Body of pancreas (tissue), 4 donors: ENCODE measurements around the gene MPP3. TPM values are rescaled to one million over a fixed set of nuclear protein-coding genes. Genes with fewer than 3 reads are reported as not detected.

Experiments
- ATAC-seq: fragments of 150-250 bp; one replicate; pipeline ENCODE4 v1.9.1; 2016
- DNase-seq, 4 donors: peaks; one replicate each; pipeline ENCODE4 v3.0.0-alpha.2; 2019
- H3K27ac ChIP-seq, 4 donors: fragments of 200-600 bp; sonication (generic); 1 replicate in 3 of 4; 2 replicates in 1 of 4; pipeline versions ENCODE4 v1.5.1 to v1.6.1; 2016 to 2019; ENCODE audit warnings: mild to moderate bottlenecking in 1 of 4, mixed read lengths in 1 of 4, moderate library complexity in 1 of 4
- H3K27me3 ChIP-seq, 2 donors: fragments of 200-600 bp; sonication (generic); one replicate each; pipeline ENCODE4 v1.6.0; 2016; ENCODE audit warnings: mild to moderate bottlenecking in 1 of 2
- H3K36me3 ChIP-seq, 2 donors: fragments of 200-600 bp; sonication (generic); replicated peaks in 1 of 2; 2 replicates each; pipeline ENCODE4 v1.5.1; 2016; ENCODE audit warnings: low read depth in 2 of 2; ENCODE audit not compliant: insufficient read depth in 1 of 2
- H3K4me1 ChIP-seq: fragments of 200-600 bp; sonication (generic); one replicate; pipeline ENCODE4 v1.6.0; 2016
- H3K4me3 ChIP-seq, 2 donors: fragments of 200-600 bp; sonication (generic); 1 replicate in 1 of 2; 2 replicates in 1 of 2; pipeline ENCODE4 v1.5.1; 2016 to 2019
- H3K9me3 ChIP-seq, 3 donors: fragments of 200-600 bp; sonication (generic); 1 replicate in 2 of 3; 2 replicates in 1 of 3; pipeline ENCODE4 v1.5.1; 2016
- POLR2A ChIP-seq, 3 donors: fragments of 450-650 bp; IDR thresholded peaks; one replicate each; pipeline ENCODE4 v1.6.1; 2016; ENCODE audit warnings: antibody characterized with exemption in 3 of 3, mild to moderate bottlenecking in 2 of 3
- WGBS, 2 donors: methylation state at CpG; one replicate each; pipeline ENCODE4 v1.1.5; 2017; 5-methylcytosine and 5-hydroxymethylcytosine counted together
- intact Hi-C: fragments of 100-400 bp; cut with DNase I; formaldehyde crosslinking; loops from one replicate; pipeline ENCODE4 v1.15.1; 2023
- total RNA-seq, 2 donors: library from RNA; depleted of rRNA; stranded (reverse); fragments of >200 nt; gene quantifications; one replicate each; pipeline ENCODE4 v1.1.0, GENCODE V29; 2016
- TF ChIP-seq, protein P1 (sequence below), 7 experiments: fragments of 450-650 bp in 4 of 7; fragments of 200-600 bp in 3 of 7; sonication (generic) in 3 of 7; IDR thresholded peaks; one replicate each; pipeline ENCODE4 v1.5.1; 2016 to 2019; ENCODE audit warnings: antibody characterized with exemption in 7 of 7

The MPP3 gene
- total RNA-seq, 2 donors from 2014 or later = 20.2 to 22.4 TPM

DNA sequence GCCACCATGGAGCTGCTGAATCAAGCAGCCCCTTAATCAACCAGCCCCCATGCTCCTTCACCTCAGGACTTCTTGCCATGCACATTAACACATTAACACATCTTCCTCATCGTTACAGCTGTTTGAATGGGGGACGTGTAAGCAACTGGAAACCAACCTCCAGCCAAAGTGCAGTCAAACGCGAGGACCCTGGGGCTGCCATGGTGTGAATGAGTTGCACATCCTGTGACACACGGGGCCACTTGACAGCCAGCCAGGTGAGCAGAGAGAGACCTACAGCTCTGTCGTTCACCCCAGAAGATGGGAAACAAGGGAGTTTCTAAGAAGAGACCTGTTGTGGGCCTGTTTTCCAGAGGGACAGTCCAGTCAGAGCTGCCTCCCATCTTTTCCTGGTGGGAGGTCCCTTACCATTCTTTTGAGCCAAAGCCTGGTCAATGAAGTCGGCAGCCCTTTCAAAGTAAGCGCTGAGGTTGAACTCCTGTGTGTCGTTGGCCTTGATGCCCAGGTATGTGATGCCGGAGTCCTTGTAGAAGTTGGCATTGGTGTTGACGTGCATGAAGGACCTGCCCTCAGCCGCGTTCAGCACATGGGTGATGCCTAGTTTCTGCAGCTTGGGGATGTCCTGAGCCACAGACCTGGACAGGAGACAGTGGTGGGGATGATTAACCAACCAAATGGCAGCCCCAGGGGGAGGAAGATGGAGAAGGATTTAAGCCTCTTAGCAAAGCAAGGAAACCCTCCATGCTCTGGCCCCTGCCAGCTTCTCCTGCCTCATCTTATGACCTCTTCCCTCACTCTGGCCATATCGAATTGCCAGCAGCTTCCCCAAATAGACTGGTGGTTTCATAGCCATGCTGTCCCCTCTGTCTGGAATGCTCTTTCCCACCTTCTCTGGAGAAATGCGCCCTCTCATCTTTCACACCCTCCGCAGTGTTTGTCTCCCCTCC is 58.4 kb downstream of the MPP3 start:
- H3K4me3 ChIP-seq = no peak overlapping the region
- DNase-seq (no peak), ATAC-seq (no peak)
- H3K36me3 ChIP-seq = peaks cover 0 to 14% of the 10 kb centered on the region in 2 donors
- H3K27ac ChIP-seq = no peak overlapping the region
- WGBS, 2 donors = 92 to 95% methylated on average over 15 of the region's 16 CpGs
- H3K4me1 ChIP-seq = peaks cover 43% of the 10 kb centered on the region
- intact Hi-C loops = no loop called here
- no peaks in the 10 kb centered on the region for H3K9me3 ChIP-seq
- TF ChIP-seq, protein P1, sequence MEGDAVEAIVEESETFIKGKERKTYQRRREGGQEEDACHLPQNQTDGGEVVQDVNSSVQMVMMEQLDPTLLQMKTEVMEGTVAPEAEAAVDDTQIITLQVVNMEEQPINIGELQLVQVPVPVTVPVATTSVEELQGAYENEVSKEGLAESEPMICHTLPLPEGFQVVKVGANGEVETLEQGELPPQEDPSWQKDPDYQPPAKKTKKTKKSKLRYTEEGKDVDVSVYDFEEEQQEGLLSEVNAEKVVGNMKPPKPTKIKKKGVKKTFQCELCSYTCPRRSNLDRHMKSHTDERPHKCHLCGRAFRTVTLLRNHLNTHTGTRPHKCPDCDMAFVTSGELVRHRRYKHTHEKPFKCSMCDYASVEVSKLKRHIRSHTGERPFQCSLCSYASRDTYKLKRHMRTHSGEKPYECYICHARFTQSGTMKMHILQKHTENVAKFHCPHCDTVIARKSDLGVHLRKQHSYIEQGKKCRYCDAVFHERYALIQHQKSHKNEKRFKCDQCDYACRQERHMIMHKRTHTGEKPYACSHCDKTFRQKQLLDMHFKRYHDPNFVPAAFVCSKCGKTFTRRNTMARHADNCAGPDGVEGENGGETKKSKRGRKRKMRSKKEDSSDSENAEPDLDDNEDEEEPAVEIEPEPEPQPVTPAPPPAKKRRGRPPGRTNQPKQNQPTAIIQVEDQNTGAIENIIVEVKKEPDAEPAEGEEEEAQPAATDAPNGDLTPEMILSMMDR (IDR thresholded peaks at IDR 0.05) = no peak
- no peak for TF ChIP-seq POLR2A (IDR thresholded peaks at IDR 0.05)
- no peaks in the 10 kb centered on the region for H3K27me3 ChIP-seq

DNA sequence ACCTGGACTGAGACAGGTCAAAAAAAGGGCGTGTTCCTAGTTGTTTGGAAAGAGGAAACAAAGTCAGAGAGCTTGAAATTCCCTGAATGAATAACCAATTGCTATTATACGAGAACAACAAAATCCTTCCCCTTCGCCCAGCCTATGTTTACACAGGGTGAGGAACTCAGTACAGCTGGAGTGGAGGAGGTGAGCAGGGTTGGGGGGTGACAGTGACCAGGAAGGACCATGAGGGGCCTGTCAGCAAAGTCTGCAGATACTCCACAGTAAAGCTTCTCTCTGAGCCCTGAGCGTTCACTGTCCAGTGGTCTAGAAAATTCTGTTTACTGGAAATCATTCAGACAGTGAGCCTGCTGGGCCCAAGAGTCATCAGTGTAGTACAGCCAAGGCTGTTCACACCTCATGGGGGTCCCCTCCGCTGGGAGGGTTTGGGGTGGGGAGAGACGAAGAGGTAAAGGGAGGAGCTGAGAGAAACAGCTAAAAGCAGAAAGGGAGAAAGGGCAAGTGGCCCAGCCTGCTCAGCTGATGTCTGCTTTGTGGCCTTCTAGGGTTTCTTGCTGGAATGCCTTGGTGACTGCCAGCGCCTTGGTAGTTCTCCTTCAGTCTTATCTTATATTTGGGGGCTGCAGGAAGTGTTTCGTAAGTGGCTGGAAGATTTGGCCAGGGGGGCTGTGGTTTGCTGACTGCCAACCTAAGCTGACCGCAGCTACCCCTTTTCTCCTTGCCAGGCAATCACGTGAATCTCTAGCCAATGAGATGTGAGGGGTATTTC is 59.9 kb downstream of the MPP3 start:
- Histone ChIP-seq H3K27ac (peak overlapping the region in 3 of 4 donors; percentile 15 to 42 (median 31)), H3K9me3 (no peaks in the 10 kb centered on the region), H3K4me1 (peaks cover 38% of the 10 kb centered on the region), H3K27me3 (no peaks in the 10 kb centered on the region), H3K36me3 (peaks cover 0 to 21% of the 10 kb centered on the region in 2 donors), H3K4me3 (no peak overlapping the region)
- intact Hi-C loops = no loop called here
- DNase-seq (peak in 1 of 4 donors; percentile 71), ATAC-seq (no peak)
- WGBS, 2 donors = 64 to 75% methylated on average over 10 of the region's 10 CpGs
- TF ChIP-seq, protein P1 (IDR thresholded peaks at IDR 0.05) = no peak
- TF ChIP-seq POLR2A (IDR thresholded peaks at IDR 0.05) = no peak

DNA sequence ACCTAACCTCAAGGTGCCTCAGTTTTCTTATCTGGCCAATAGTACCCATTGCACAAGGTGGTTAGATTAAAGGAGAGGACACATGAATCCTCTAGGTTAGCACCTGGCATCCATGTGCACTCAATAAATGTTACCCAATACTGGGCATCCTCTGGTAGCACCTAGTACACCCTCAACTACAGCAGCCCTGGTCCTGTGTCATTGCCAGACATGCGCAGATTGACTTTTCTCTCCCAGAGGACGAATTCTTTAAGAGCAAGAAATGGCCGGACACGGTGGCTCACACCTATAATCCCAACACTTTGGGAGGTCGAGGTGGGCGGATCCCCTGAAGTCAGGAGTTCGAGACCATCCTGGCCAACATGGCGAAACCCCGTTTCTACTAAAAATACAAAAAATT is 61.5 kb downstream of the MPP3 start:
- 87 to 89% methylated on average over 9 of the region's 9 CpGs for WGBS, 2 donors

DNA sequence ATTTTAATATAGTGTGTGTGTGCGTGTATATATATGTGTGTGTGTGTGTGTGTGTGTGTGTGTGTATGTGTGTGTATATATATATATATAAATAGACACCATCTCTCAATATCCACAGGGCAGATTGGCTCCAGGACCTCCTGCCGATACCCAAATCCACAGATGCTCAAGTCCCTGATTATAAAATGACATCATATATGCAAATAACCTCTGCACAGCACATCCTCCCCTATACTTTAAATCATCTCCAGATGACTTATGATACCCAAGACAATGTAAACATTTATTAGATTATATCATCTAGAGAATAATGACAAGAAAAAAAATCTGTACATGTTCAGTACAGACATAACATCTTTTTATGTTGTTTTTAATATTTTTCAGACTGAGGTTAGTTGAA is 62.0 kb downstream of the MPP3 start:
- H3K27me3 ChIP-seq = no peaks in the 10 kb centered on the region
- no peak for ATAC-seq
- H3K27ac ChIP-seq = no peak overlapping the region
- peaks cover 19% of the 10 kb centered on the region for H3K4me1 ChIP-seq
- no peak overlapping the region for H3K4me3 ChIP-seq
- TF ChIP-seq POLR2A (IDR thresholded peaks at IDR 0.05) = no peak
- TF ChIP-seq, protein P1 (IDR thresholded peaks at IDR 0.05) = no peak
- intact Hi-C loops = no loop called here
- peaks cover 0 to 21% of the 10 kb centered on the region in 2 donors for H3K36me3 ChIP-seq
- no peaks in the 10 kb centered on the region for H3K9me3 ChIP-seq
- WGBS, 2 donors = 80 to 89% methylated on average over 2 of the region's 2 CpGs
- DNase-seq = no peak

More for the DNA sequence above, 61.5 kb downstream of the MPP3 start:
- no peak for TF ChIP-seq POLR2A (IDR thresholded peaks at IDR 0.05)
- TF ChIP-seq, protein P1 (IDR thresholded peaks at IDR 0.05) = no peak
- H3K36me3 ChIP-seq = peaks cover 0 to 21% of the 10 kb centered on the region in 2 donors
- ATAC-seq = no peak
- no peaks in the 10 kb centered on the region for H3K27me3 ChIP-seq
- intact Hi-C loops = no loop called here
- H3K4me1 ChIP-seq = peaks cover 22% of the 10 kb centered on the region
- H3K4me3 ChIP-seq = no peak overlapping the region
- no peaks in the 10 kb centered on the region for H3K9me3 ChIP-seq
- no peak overlapping the region for H3K27ac ChIP-seq
- DNase-seq = no peak
